Endothelial cell of umbilical vein (primary cell): ENCODE results near the gene NAV2. TPM values are rescaled to one million over a fixed set of nuclear protein-coding genes. Genes with fewer than 3 reads are reported as not detected.

Experiments
- BruUV-seq: library from RNA; stranded (reverse); fragments of 400-500 nt; replicated peaks from 2 replicates; lab custom pipeline; 2021; lab: Mats Ljungman, UMichigan
- CTCF ChIA-PET: fragments of 300-600, 350-600 bp; sonication (Branson Sonifier 250); formaldehyde crosslinking; loops from one replicate; lab custom pipeline; 2021; ENCODE audit warnings: antibody characterized with exemption, inconsistent platforms; lab: Charles Lee
- POLR2A ChIA-PET: fragments of 300-600, 350-600 bp; sonication (Branson Sonifier 250); formaldehyde crosslinking; loops from one replicate; lab custom pipeline; 2021; ENCODE audit warnings: antibody characterized with exemption, inconsistent platforms; lab: Charles Lee
- DNase-seq: peaks from one replicate; pipeline ENCODE4 v3.0.0-alpha.2; 2011; ENCODE audit warnings: low read depth, low spot score
- FAIRE-seq: peaks from 2 replicates; lab custom pipeline; 2011; peaks lifted over from hg19 to GRCh38; lab: Jason Lieb, UNC
- H2AFZ ChIP-seq: 2 replicates; pipeline ENCODE4 v1.6.0; 2012; ENCODE audit warnings: low read depth, low read length, control low read depth, inconsistent platforms
- H3K27ac ChIP-seq: 2 replicates; pipeline ENCODE4 v1.5.1; 2011; ENCODE audit warnings: low read depth, mild to moderate bottlenecking, control low read depth, low read length, moderate library complexity; ENCODE audit not compliant: insufficient read depth
- H3K27me3 ChIP-seq, 2 experiments: 2 replicates each; pipeline versions ENCODE4 v1.6.0 to v1.6.1; 2011; ENCODE audit warnings: low read length in 2 of 2, mixed read lengths in 1 of 2; ENCODE audit not compliant: control insufficient read depth in 2 of 2, insufficient read depth in 2 of 2
- H3K36me3 ChIP-seq, 2 experiments: 2 replicates in 1 of 2; 3 replicates in 1 of 2; pipeline ENCODE4 v1.5.1; 2011; ENCODE audit warnings: low read length in 2 of 2, mild to moderate bottlenecking in 1 of 2, moderate library complexity in 1 of 2; ENCODE audit not compliant: control insufficient read depth in 2 of 2, insufficient read depth in 2 of 2; ENCODE audit errors: extremely low read depth in 1 of 2
- H3K4me1 ChIP-seq: 3 replicates; pipeline ENCODE4 v1.5.1; 2011; ENCODE audit warnings: mild to moderate bottlenecking, low read length; ENCODE audit not compliant: control insufficient read depth, insufficient read depth; ENCODE audit errors: extremely low read depth
- H3K4me2 ChIP-seq: 2 replicates; pipeline ENCODE4 v1.6.1; 2011; ENCODE audit warnings: low read length, control low read depth, mixed read lengths; ENCODE audit not compliant: insufficient read depth
- H3K4me3 ChIP-seq, 3 experiments: fragments of 200-600 bp in 1 of 3; sonication (generic), shearing (Covaris generic) in 1 of 3; replicated peaks in 1 of 3; 2 replicates each; pipeline ENCODE4 v1.5.1; 2011 to 2016; ENCODE audit warnings: control low read depth in 3 of 3, low read length in 3 of 3, mild to moderate bottlenecking in 2 of 3, inconsistent platforms in 1 of 3, low read depth in 1 of 3, moderate library complexity in 1 of 3; ENCODE audit not compliant: insufficient read depth in 1 of 3
- H3K79me2 ChIP-seq: 2 replicates; pipeline ENCODE4 v1.6.0; 2012; ENCODE audit warnings: low read length, inconsistent platforms; ENCODE audit not compliant: control insufficient read depth, insufficient read depth
- H3K9ac ChIP-seq: replicated peaks from 2 replicates; pipeline ENCODE3; 2011; ENCODE audit warnings: low read length, control low read depth; ENCODE audit not compliant: insufficient read depth; ENCODE audit errors: extremely low read depth
- H3K9me1 ChIP-seq: replicated peaks from 3 replicates; pipeline ENCODE4 v1.6.0; 2011; ENCODE audit warnings: mild to moderate bottlenecking, low read length; ENCODE audit not compliant: control insufficient read depth, insufficient read depth; ENCODE audit errors: extremely low read depth
- H3K9me3 ChIP-seq: replicated peaks from 2 replicates; pipeline ENCODE4 v1.5.1; 2012; ENCODE audit warnings: low read length, inconsistent platforms; ENCODE audit not compliant: control insufficient read depth, insufficient read depth
- H4K20me1 ChIP-seq: replicated peaks from 2 replicates; pipeline ENCODE3; 2011; ENCODE audit warnings: mild to moderate bottlenecking, low read length; ENCODE audit not compliant: control insufficient read depth, insufficient read depth; ENCODE audit errors: extremely low read depth
- EZH2 ChIP-seq: IDR thresholded peaks from 2 replicates; pipeline ENCODE4 v1.6.1; 2012; ENCODE audit warnings: borderline replicate concordance, low read depth, mild to moderate bottlenecking, moderate library complexity, low read length, inconsistent platforms; ENCODE audit not compliant: severe bottlenecking
- FOS ChIP-seq: IDR thresholded peaks from 2 replicates; pipeline ENCODE4 v1.6.1; 2011; ENCODE audit warnings: mild to moderate bottlenecking, low read length, moderate library complexity, borderline replicate concordance; ENCODE audit not compliant: insufficient read depth
- GATA2 ChIP-seq: IDR thresholded peaks from 2 replicates; pipeline ENCODE4 v1.7.0; 2011; ENCODE audit warnings: low read depth, mild to moderate bottlenecking, moderate library complexity, mixed read lengths, low read length; ENCODE audit not compliant: insufficient read length, insufficient read depth
- JUN ChIP-seq: IDR thresholded peaks from 2 replicates; pipeline ENCODE4 v1.6.1; 2011; ENCODE audit warnings: borderline replicate concordance, low read depth; ENCODE audit not compliant: insufficient read length, insufficient read depth
- MYC ChIP-seq: IDR thresholded peaks from one replicate; pipeline ENCODE4 v1.6.1; 2011; ENCODE audit warnings: mild to moderate bottlenecking, low read depth, low read length
- POLR2A ChIP-seq: IDR thresholded peaks from 2 replicates; pipeline ENCODE4 v1.6.1; 2012; ENCODE audit warnings: low read depth, mild to moderate bottlenecking, control low read depth, low read length
- POLR2AphosphoS5 ChIP-seq: IDR thresholded peaks from 2 replicates; pipeline ENCODE4 v1.6.1; 2012; ENCODE audit warnings: low read depth, mild to moderate bottlenecking, control low read depth, low read length, moderate library complexity; ENCODE audit not compliant: insufficient read depth
- dilution Hi-C: fragments of 300-500 bp; cut with MboI; formaldehyde crosslinking; loops from one replicate; pipeline ENCODE4 v1.15.0; 2019; ENCODE audit warnings: low sequenced_read_pairs; ENCODE audit not compliant: extremely low pct_ligation_motif_present
- intact Hi-C: fragments of 100-400 bp; cut with micrococcal nuclease; formaldehyde crosslinking; loops from one replicate; pipeline ENCODE4 v1.10.0; 2022
- polyA plus RNA-seq, 4 experiments: library from polyadenylated mRNA; depleted of rRNA in 3 of 4; stranded (reverse) in 3 of 4; unstranded in 1 of 4; fragments of >200 nt; gene quantifications; 2 replicates each; pipeline versions ENCODE4 v1.2.1 to v1.2.3, GENCODE V29; 2011 to 2012; ENCODE audit warnings: missing spikeins in 1 of 4
- total RNA-seq: library from RNA; stranded (reverse); gene quantifications from 2 replicates; pipeline ENCODE4 v1.2.3, GENCODE V29; 2021
- TF ChIP-seq, protein P1 (sequence below): IDR thresholded peaks from 2 replicates; pipeline ENCODE4 v1.6.1; 2011; ENCODE audit not compliant: insufficient read depth, insufficient read length
- TF ChIP-seq, protein P2 (sequence below), 2 donors: IDR thresholded peaks; 1 replicate in 1 of 2; 2 replicates in 1 of 2; pipeline ENCODE4 v1.5.1; 2011; ENCODE audit warnings: low read length in 2 of 2, mild to moderate bottlenecking in 2 of 2, moderate library complexity in 2 of 2, control low read depth in 1 of 2, inconsistent platforms in 1 of 2, low read depth in 1 of 2; ENCODE audit not compliant: insufficient read depth in 1 of 2; ENCODE audit errors: extremely low read depth in 1 of 2

The NAV2 gene
- total and polyA plus RNA-seq, 2 donors (not counting 3 experiments of a cell fraction or from before 2014, with no cell fraction given) = 10.9 to 68.0 TPM

DNA sequence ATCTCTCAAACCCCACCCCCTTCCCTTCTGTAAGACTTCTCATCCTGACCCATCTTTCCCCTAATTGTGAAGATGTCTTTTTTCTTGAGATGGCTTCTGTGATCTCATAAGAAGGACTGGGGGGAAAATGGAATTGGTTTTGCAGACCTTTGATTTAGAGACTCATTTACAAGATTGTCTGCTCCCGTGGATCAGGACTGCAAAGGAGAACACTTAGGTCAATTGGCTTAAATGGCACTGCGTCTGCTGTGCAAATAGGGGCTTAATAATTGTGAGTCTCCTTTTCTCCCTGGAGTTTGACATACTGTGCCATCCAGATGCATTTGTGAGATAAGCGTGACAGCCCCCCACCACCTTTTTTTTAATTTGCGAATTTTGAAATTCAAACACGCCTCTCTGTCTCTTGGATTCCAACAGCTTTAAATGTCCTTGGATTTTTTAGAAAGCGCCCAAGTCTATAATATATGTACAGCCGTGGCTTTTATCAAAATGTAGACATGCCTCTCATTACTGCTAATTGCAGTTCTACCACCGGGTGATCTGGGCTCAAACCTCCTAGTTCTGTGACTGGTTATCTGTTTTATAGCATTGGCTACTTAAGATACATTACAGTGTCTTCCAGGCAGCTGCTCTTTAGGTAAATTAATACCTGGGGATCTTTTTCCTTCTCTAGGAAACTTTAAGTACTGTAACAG is 297.7 kb downstream of the NAV2 start:
- intact Hi-C loops (no loop called here), dilution Hi-C loops (no loop called here)
- H3K27me3 ChIP-seq = no peaks in the 10 kb centered on the region
- H3K79me2 ChIP-seq = no peaks in the 10 kb centered on the region
- ChIA-PET POLR2A (no interaction called here), CTCF (interaction anchor here (1.7 kb wide), 1 partner anchor 12 kb away, joined by 6 read pairs; no protein-coding TSS in a partner anchor)
- no peak overlapping the region for H3K4me3 ChIP-seq
- H3K27ac ChIP-seq = no peak overlapping the region
- H3K9me1 ChIP-seq = no peaks in the 10 kb centered on the region
- TF ChIP-seq, protein P1, sequence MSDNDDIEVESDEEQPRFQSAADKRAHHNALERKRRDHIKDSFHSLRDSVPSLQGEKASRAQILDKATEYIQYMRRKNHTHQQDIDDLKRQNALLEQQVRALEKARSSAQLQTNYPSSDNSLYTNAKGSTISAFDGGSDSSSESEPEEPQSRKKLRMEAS = no peak
- no peak for TF ChIP-seq JUN
- no peak overlapping the region for H2AFZ ChIP-seq
- no peak overlapping the region for H3K9ac ChIP-seq
- H3K4me2 ChIP-seq = no peak overlapping the region
- H3K36me3 ChIP-seq = no peaks in the 10 kb centered on the region
- no TSS peak for BruUV-seq
- no peaks in the 10 kb centered on the region for H3K9me3 ChIP-seq
- FAIRE-seq (no peak), DNase-seq (no peak)
- peaks cover 7% of the 10 kb centered on the region for H3K4me1 ChIP-seq
- H4K20me1 ChIP-seq = no peaks in the 10 kb centered on the region

DNA sequence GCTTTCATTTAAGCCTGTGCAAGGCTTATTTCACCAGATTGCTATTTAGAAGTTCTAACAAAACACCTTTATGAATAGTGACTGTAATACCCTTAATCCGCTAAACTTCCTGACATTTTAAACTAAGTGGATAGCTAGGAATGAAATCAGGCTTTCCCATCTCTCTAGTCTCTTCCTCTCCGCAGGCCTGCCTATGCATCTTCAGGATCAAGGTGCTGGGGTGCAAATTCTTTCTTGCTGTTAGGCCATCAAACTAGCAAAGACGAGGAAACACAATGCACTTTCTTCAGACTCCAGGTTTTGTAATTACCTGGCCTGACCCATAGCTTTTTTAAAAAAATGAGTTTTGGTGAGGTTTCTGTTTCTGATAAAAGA is 298.2 kb downstream of the NAV2 start:
- intact Hi-C loops = no loop called here
- no TSS peak for BruUV-seq

More for the DNA sequence above, 298.2 kb downstream of the NAV2 start:
- CTCF ChIA-PET = no interaction called here
- Histone ChIP-seq H3K9me1 (no peaks in the 10 kb centered on the region), H2AFZ (no peak overlapping the region), H3K27ac (no peak overlapping the region), H3K9ac (no peak overlapping the region), H3K4me3 (no peak overlapping the region), H4K20me1 (no peaks in the 10 kb centered on the region), H3K9me3 (no peaks in the 10 kb centered on the region), H3K27me3 (no peaks in the 10 kb centered on the region), H3K79me2 (no peaks in the 10 kb centered on the region), H3K4me1 (peaks cover 7% of the 10 kb centered on the region), H3K4me2 (no peak overlapping the region), H3K36me3 (no peaks in the 10 kb centered on the region)
- TF ChIP-seq EZH2 (no peak), POLR2A (no peak), MYC (no peak), FOS (no peak), POLR2AphosphoS5 (no peak), GATA2 (no peak), JUN (no peak)
- TF ChIP-seq, protein P1 = no peak
- TF ChIP-seq, protein P2, sequence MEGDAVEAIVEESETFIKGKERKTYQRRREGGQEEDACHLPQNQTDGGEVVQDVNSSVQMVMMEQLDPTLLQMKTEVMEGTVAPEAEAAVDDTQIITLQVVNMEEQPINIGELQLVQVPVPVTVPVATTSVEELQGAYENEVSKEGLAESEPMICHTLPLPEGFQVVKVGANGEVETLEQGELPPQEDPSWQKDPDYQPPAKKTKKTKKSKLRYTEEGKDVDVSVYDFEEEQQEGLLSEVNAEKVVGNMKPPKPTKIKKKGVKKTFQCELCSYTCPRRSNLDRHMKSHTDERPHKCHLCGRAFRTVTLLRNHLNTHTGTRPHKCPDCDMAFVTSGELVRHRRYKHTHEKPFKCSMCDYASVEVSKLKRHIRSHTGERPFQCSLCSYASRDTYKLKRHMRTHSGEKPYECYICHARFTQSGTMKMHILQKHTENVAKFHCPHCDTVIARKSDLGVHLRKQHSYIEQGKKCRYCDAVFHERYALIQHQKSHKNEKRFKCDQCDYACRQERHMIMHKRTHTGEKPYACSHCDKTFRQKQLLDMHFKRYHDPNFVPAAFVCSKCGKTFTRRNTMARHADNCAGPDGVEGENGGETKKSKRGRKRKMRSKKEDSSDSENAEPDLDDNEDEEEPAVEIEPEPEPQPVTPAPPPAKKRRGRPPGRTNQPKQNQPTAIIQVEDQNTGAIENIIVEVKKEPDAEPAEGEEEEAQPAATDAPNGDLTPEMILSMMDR (IDR thresholded peaks at IDR 0.05; ENCODE audit: extremely low read depth in 1 of 2, insufficient read depth in 1 of 2, low read depth in 1 of 2, low read length in 2 of 2) = no peak
- FAIRE-seq (no peak), DNase-seq (no peak)
- POLR2A ChIA-PET = no interaction called here
- dilution Hi-C loops = no loop called here
